ENCODE data around the gene ZNF423.

- no peak for TF ChIP-seq SP1 (IDR thresholded peaks at IDR 0.05)
- TF ChIP-seq TARDBP (IDR thresholded peaks at IDR 0.05) = no peak
Observed at GRCh38 chr16:49622084-49622390, 233.9 kb downstream of the ZNF423 start.
